ENCODE results near the gene GADD45A. TPM values are rescaled to one million over a fixed set of nuclear protein-coding genes. Genes with fewer than 3 reads are reported as not detected.

Gene GADD45A
- polyA plus RNA-seq, 3 donors = 7.5 to 14.3 (median 9.6) TPM

- Mint-ChIP-seq H3K27ac (no peak overlapping the region), H3K4me3 (no peak overlapping the region), H3K27me3 (ENCODE audit: low read depth in 3 of 3) (peaks cover 0 to 2% (median 0%) of the 10 kb centered on the region in 3 donors), H3K4me1 (no peaks in the 10 kb centered on the region), H3K36me3 (no peaks in the 10 kb centered on the region), H3K9me3 (peaks cover 0 to 2% (median 0%) of the 10 kb centered on the region in 7 donors)
- H3K27me3 ChIP-seq (ENCODE audit: control insufficient read depth in 2 of 2, insufficient read depth in 2 of 2, low read length in 2 of 2) = no peaks in the 10 kb centered on the region
- intact Hi-C loops (cut with micrococcal nuclease) = no loop called here
- H3K4me3 ChIP-seq (replicated peaks in 1 of 3; ENCODE audit: low read depth in 2 of 3, low read length in 3 of 3) = no peak overlapping the region
- no peaks in the 10 kb centered on the region for H3K9me3 ChIP-seq (replicated peaks in 1 of 2; ENCODE audit: control insufficient read depth in 1 of 2, insufficient read depth in 1 of 2, low read length in 2 of 2)
- no peak for TF ChIP-seq CTCF (IDR thresholded peaks at IDR 0.05)
- H4K20me1 ChIP-seq (ENCODE audit: insufficient read depth, low read length) = no peaks in the 10 kb centered on the region
- H3K4me2 ChIP-seq (replicated peaks; ENCODE audit: extremely low read depth, low read length, poor library complexity, severe bottlenecking) = no peak overlapping the region
- H2AFZ ChIP-seq (ENCODE audit: insufficient read depth, low read depth, low read length, poor library complexity, severe bottlenecking) = no peak overlapping the region
- DNase-seq = no peak
- H3K36me3 ChIP-seq (replicated peaks in 1 of 2; ENCODE audit: control insufficient read depth in 1 of 2, insufficient read depth in 2 of 2, low read length in 2 of 2) = no peaks in the 10 kb centered on the region
- no peaks in the 10 kb centered on the region for H3K79me2 ChIP-seq (ENCODE audit: insufficient read depth, low read length)
- H3K4me1 ChIP-seq (ENCODE audit: control insufficient read depth in 1 of 2, insufficient read depth in 2 of 2, low read length in 2 of 2) = no peaks in the 10 kb centered on the region
- H3K27ac ChIP-seq (ENCODE audit: low read depth in 1 of 2, low read length in 2 of 2) = no peak overlapping the region
- WGBS (ENCODE audit: insufficient coverage) = 100% methylated on average over 3 of the region's 3 CpGs
- H3K9ac ChIP-seq (ENCODE audit: insufficient read depth, low read length, poor library complexity, severe bottlenecking) = no peak overlapping the region
Observed at GRCh38 chr1:67644566-67644965, 40.4 kb upstream of the GADD45A start.

- WGBS (ENCODE audit: insufficient coverage) = 94% methylated on average over 2 of the region's 3 CpGs
- no peak for TF ChIP-seq CTCF (IDR thresholded peaks at IDR 0.05)
- Histone ChIP-seq H3K27ac (ENCODE audit: low read depth in 1 of 2, low read length in 2 of 2) (no peak overlapping the region), H4K20me1 (ENCODE audit: insufficient read depth, low read length) (no peaks in the 10 kb centered on the region), H3K4me3 (replicated peaks in 1 of 3; ENCODE audit: low read depth in 2 of 3, low read length in 3 of 3) (no peak overlapping the region), H3K36me3 (replicated peaks in 1 of 2; ENCODE audit: control insufficient read depth in 1 of 2, insufficient read depth in 2 of 2, low read length in 2 of 2) (no peaks in the 10 kb centered on the region), H2AFZ (ENCODE audit: insufficient read depth, low read depth, low read length, poor library complexity, severe bottlenecking) (no peak overlapping the region), H3K9ac (ENCODE audit: insufficient read depth, low read length, poor library complexity, severe bottlenecking) (no peak overlapping the region), H3K27me3 (ENCODE audit: control insufficient read depth in 2 of 2, insufficient read depth in 2 of 2, low read length in 2 of 2) (no peaks in the 10 kb centered on the region), H3K79me2 (ENCODE audit: insufficient read depth, low read length) (no peaks in the 10 kb centered on the region), H3K4me1 (ENCODE audit: control insufficient read depth in 1 of 2, insufficient read depth in 2 of 2, low read length in 2 of 2) (no peaks in the 10 kb centered on the region), H3K9me3 (replicated peaks in 1 of 2; ENCODE audit: control insufficient read depth in 1 of 2, insufficient read depth in 1 of 2, low read length in 2 of 2) (no peaks in the 10 kb centered on the region), H3K4me2 (replicated peaks; ENCODE audit: extremely low read depth, low read length, poor library complexity, severe bottlenecking) (no peak overlapping the region)
- Mint-ChIP-seq H3K4me1 (no peaks in the 10 kb centered on the region), H3K27ac (no peak overlapping the region), H3K9me3 (peaks cover 0 to 2% (median 0%) of the 10 kb centered on the region in 7 donors), H3K27me3 (ENCODE audit: low read depth in 3 of 3) (peaks cover 0 to 3% (median 0%) of the 10 kb centered on the region in 3 donors), H3K36me3 (no peaks in the 10 kb centered on the region), H3K4me3 (no peak overlapping the region)
- DNase-seq = no peak
- intact Hi-C loops (cut with micrococcal nuclease) = no loop called here
Observed at GRCh38 chr1:67645495-67646144, 39.4 kb upstream of the GADD45A start.
